Medulla oblongata (tissue), 1 donor: ENCODE data around the gene WT1.
"Not testable (repeated sequence)": the region's sequence is repeated elsewhere in the genome, so short reads cannot be mapped to it uniquely, and the experiment has no call there.

ENCODE experiments used
- DNase-seq: peaks from one replicate; pipeline ENCODE4 v3.0.0-alpha.2; 2015; ENCODE audit errors: extremely low spot score

Gene WT1

GRCh38 chr11:32387411-32387810 lies 47.9 kb downstream of the WT1 start:
- DNase-seq: no peak

- DNase-seq: no peak
These were observed 48.5 kb downstream of the WT1 start for GRCh38 chr11:32386770-32387377.

GRCh38 chr11:32385998-32386397 lies 49.3 kb downstream of the WT1 start:
- no peak for DNase-seq

GRCh38 chr11:32382339-32383049 lies 52.8 kb downstream of the WT1 start:
- DNase-seq: no peak

- DNase-seq: no peak
These were observed 54.2 kb downstream of the WT1 start for GRCh38 chr11:32381179-32381578.

GRCh38 chr11:32379719-32380118 lies 55.6 kb downstream of the WT1 start:
- DNase-seq: no peak

- DNase-seq: no peak
These were observed 59.5 kb downstream of the WT1 start for GRCh38 chr11:32375826-32376225.

GRCh38 chr11:32374261-32374711 lies 61.1 kb downstream of the WT1 start:
- no peak for DNase-seq

GRCh38 chr11:32369987-32370386 lies 65.4 kb downstream of the WT1 start:
- DNase-seq: not testable (repeated sequence)

- no peak for DNase-seq
These were observed 68.7 kb downstream of the WT1 start for GRCh38 chr11:32366666-32367065.

- no peak for DNase-seq
These were observed 70.1 kb downstream of the WT1 start for GRCh38 chr11:32365192-32365591.

GRCh38 chr11:32358729-32359128 lies 76.6 kb downstream of the WT1 start:
- no peak for DNase-seq

- no peak for DNase-seq
These were observed 81.5 kb downstream of the WT1 start for GRCh38 chr11:32353884-32354283.

GRCh38 chr11:32348502-32348901 lies 86.8 kb downstream of the WT1 start:
- DNase-seq: no peak

- DNase-seq: no peak
These were observed 90.4 kb downstream of the WT1 start for GRCh38 chr11:32344946-32345345.

GRCh38 chr11:32343325-32344008 lies 91.9 kb downstream of the WT1 start:
- DNase-seq: no peak

GRCh38 chr11:32341620-32342613 lies 93.4 kb downstream of the WT1 start:
- DNase-seq: no peak

GRCh38 chr11:32340181-32340580 lies 95.2 kb downstream of the WT1 start:
- DNase-seq: no peak
